A549 (cell line): Measurements from ENCODE around the gene SHF. TPM values are rescaled to one million over a fixed set of nuclear protein-coding genes. Genes with fewer than 3 reads are reported as not detected.

Experiments
- ATAC-seq, 2 experiments: fragments of 200-7000 bp in 1 of 2; fragments of >200 bp in 1 of 2; cut with Nextera tagmentation in 1 of 2; cut with Tn5 transposase in 1 of 2; 3 replicates each; pipeline versions ENCODE4 v1.8.0 to v1.9.1; 2018 to 2020; ENCODE audit warnings: mild to moderate bottlenecking in 1 of 2, moderate library complexity in 1 of 2
- CTCF ChIA-PET: fragments of 300-600 bp; sonication (Branson Sonifier 250); formaldehyde crosslinking; extraction: SDS; loops from one replicate; lab custom pipeline; 2021; ENCODE audit warnings: antibody characterized with exemption, inconsistent platforms; lab: Yijun Ruan, JAX
- POLR2A ChIA-PET: fragments of 350-600 bp; formaldehyde crosslinking; extraction: SDS; loops from one replicate; lab custom pipeline; 2021; ENCODE audit warnings: antibody characterized with exemption, inconsistent platforms; lab: Yijun Ruan, JAX
- DNase-seq, 2 experiments: peaks; one replicate each; pipeline versions ENCODE4 v3.0.0 to v3.0.0-alpha.2; 2011 to 2016; ENCODE audit warnings: low read depth in 1 of 2, low spot score in 1 of 2
- FAIRE-seq: peaks from 2 replicates; lab custom pipeline; 2011; peaks lifted over from hg19 to GRCh38; lab: Jason Lieb, UNC
- H3K27ac ChIP-seq, 2 experiments: fragments of >200 bp; sonication (Bioruptor Twin); formaldehyde crosslinking; 3 replicates each; pipeline ENCODE4 v1.5.1; 2016 to 2017
- H3K4me1 ChIP-seq: fragments of >200 bp; sonication (Bioruptor Twin); formaldehyde crosslinking; 3 replicates; pipeline ENCODE4 v1.6.1; 2016
- H3K4me2 ChIP-seq: fragments of >200 bp; sonication (Bioruptor Twin); formaldehyde crosslinking; 3 replicates; pipeline ENCODE4 v1.6.1; 2016
- H3K4me3 ChIP-seq: fragments of >200 bp; sonication (Bioruptor Twin); formaldehyde crosslinking; 3 replicates; pipeline ENCODE4 v1.5.1; 2016
- H3K9me3 ChIP-seq: fragments of >200 bp; sonication (Bioruptor Twin); formaldehyde crosslinking; 3 replicates; pipeline ENCODE4 v1.6.1; 2016
- CBX8 ChIP-seq: fragments of 200-600 bp; sonication (generic); IDR thresholded peaks from 2 replicates; pipeline ENCODE4 v1.6.1; 2016
- CHD2 ChIP-seq: fragments of 150-350 bp; IDR thresholded peaks from 2 replicates; pipeline ENCODE4 v1.6.1; 2014; ENCODE audit warnings: low read length; ENCODE audit not compliant: partially characterized antibody
- EHF ChIP-seq: fragments of 250-450 bp; sonication (Bioruptor Pico); IDR thresholded peaks from 2 replicates; pipeline ENCODE4 v1.5.0; 2020; ENCODE audit warnings: mild to moderate bottlenecking
- EP300 ChIP-seq, 2 experiments: fragments of >200 bp; sonication (Bioruptor Twin); formaldehyde crosslinking; IDR thresholded peaks; 2 replicates in 1 of 2; 3 replicates in 1 of 2; pipeline ENCODE4 v1.6.1; 2016 to 2017
- HDAC2 ChIP-seq: fragments of 200-600 bp; sonication (generic); IDR thresholded peaks from 2 replicates; pipeline ENCODE4 v1.6.1; 2016
- HOXA7 ChIP-seq: fragments of 250-450 bp; sonication (Bioruptor Pico); IDR thresholded peaks from 2 replicates; pipeline ENCODE4 v1.5.0; 2020; ENCODE audit warnings: mild to moderate bottlenecking, moderate library complexity
- HOXB13 ChIP-seq: fragments of 250-450 bp; sonication (Bioruptor Pico); IDR thresholded peaks from 2 replicates; pipeline ENCODE4 v1.5.0; 2020; ENCODE audit warnings: low read depth, mild to moderate bottlenecking, moderate library complexity
- HOXB5 ChIP-seq: fragments of 250-450 bp; sonication (Bioruptor Pico); IDR thresholded peaks from 2 replicates; pipeline ENCODE4 v1.5.0; 2020; ENCODE audit warnings: mild to moderate bottlenecking, moderate library complexity
- KDM1A ChIP-seq: fragments of 200-600 bp; sonication (generic); IDR thresholded peaks from 2 replicates; pipeline ENCODE4 v1.6.1; 2016; ENCODE audit warnings: low read depth, mild to moderate bottlenecking
- KDM5A ChIP-seq: fragments of 200-600 bp; sonication (generic); IDR thresholded peaks from 2 replicates; pipeline ENCODE4 v1.6.1; 2016; ENCODE audit warnings: antibody characterized with exemption, mild to moderate bottlenecking
- MAZ ChIP-seq: fragments of 150-350 bp; IDR thresholded peaks from 2 replicates; pipeline ENCODE4 v1.6.1; 2014; ENCODE audit warnings: antibody characterized with exemption, low read depth, low read length, borderline replicate concordance
- NFE2L2 ChIP-seq: fragments of 150-350 bp; conservative IDR thresholded peaks from 2 replicates; pipeline ENCODE4 v1.6.1; 2014; ENCODE audit warnings: low read length
- NPAS2 ChIP-seq: fragments of 250-450 bp; sonication (Bioruptor Pico); IDR thresholded peaks from 2 replicates; pipeline ENCODE4 v1.8.0; 2022; ENCODE audit warnings: mild to moderate bottlenecking, moderate library complexity, borderline replicate concordance
- NR3C1 ChIP-seq: fragments of >200 bp; sonication (Bioruptor Twin); formaldehyde crosslinking; IDR thresholded peaks from 3 replicates; pipeline ENCODE4 v1.6.1; 2017
- RAD21 ChIP-seq, 2 experiments: fragments of >200 bp in 1 of 2; sonication (Bioruptor Twin) in 1 of 2; formaldehyde crosslinking in 1 of 2; IDR thresholded peaks in 1 of 2; conservative IDR thresholded peaks in 1 of 2; 2 replicates in 1 of 2; 3 replicates in 1 of 2; pipeline ENCODE4 v1.6.1; 2012 to 2018; ENCODE audit warnings: inconsistent platforms in 1 of 2
- RARB ChIP-seq: fragments of 250-450 bp; sonication (Bioruptor Pico); IDR thresholded peaks from 2 replicates; pipeline ENCODE4 v1.8.0; 2021; ENCODE audit warnings: mild to moderate bottlenecking, moderate library complexity
- RNF2 ChIP-seq: fragments of 200-600 bp; sonication (generic); IDR thresholded peaks from 2 replicates; pipeline ENCODE4 v1.6.1; 2016; ENCODE audit warnings: low read depth, mild to moderate bottlenecking, antibody characterized with exemption, moderate library complexity, borderline replicate concordance
- SREBF2 ChIP-seq: fragments of 450-650 bp; IDR thresholded peaks from 2 replicates; pipeline ENCODE4 v1.6.1; 2014; ENCODE audit warnings: mild to moderate bottlenecking, moderate library complexity
- ZC3H11A ChIP-seq: fragments of 450-650 bp; IDR thresholded peaks from 2 replicates; pipeline ENCODE4 v1.6.1; 2014; ENCODE audit warnings: antibody characterized with exemption, mild to moderate bottlenecking
- ZNF302 ChIP-seq: fragments of 250-450 bp; sonication (Bioruptor Pico); IDR thresholded peaks from 2 replicates; pipeline ENCODE4 v1.9.0; 2021; ENCODE audit warnings: inconsistent platforms, mild to moderate bottlenecking, moderate library complexity
- WGBS: methylation state at CpG from one replicate; pipeline ENCODE4 v1.1.6; 2017; ENCODE audit errors: missing lambda C conversion rate; 5-methylcytosine and 5-hydroxymethylcytosine counted together
- polyA plus RNA-seq, 4 experiments: library from polyadenylated mRNA; depleted of rRNA in 3 of 4; stranded (reverse); fragments of >200 nt; fragmentation: RNase III in 1 of 4; extraction: RNeasy Plus Mini Kit Qiagen cat#74134 plus additional on column Dnase treatment in 1 of 4; gene quantifications; 2 replicates in 3 of 4; 3 replicates in 1 of 4; pipeline ENCODE4 v1.2.3, GENCODE V29; 2011 to 2017
- TF ChIP-seq, protein P1 (sequence below): fragments of 250-450 bp; sonication (Bioruptor Pico); IDR thresholded peaks from 2 replicates; pipeline ENCODE4 v1.5.0; 2020; ENCODE audit warnings: low read depth, mild to moderate bottlenecking, moderate library complexity
- TF ChIP-seq, protein P2 (sequence below): IDR thresholded peaks from 2 replicates; pipeline ENCODE4 v1.6.1; 2012

The SHF gene
- polyA plus RNA-seq, 2 of the 4 experiments (the other 2 are of a cell fraction): 0.36 to 0.85 TPM

DNA sequence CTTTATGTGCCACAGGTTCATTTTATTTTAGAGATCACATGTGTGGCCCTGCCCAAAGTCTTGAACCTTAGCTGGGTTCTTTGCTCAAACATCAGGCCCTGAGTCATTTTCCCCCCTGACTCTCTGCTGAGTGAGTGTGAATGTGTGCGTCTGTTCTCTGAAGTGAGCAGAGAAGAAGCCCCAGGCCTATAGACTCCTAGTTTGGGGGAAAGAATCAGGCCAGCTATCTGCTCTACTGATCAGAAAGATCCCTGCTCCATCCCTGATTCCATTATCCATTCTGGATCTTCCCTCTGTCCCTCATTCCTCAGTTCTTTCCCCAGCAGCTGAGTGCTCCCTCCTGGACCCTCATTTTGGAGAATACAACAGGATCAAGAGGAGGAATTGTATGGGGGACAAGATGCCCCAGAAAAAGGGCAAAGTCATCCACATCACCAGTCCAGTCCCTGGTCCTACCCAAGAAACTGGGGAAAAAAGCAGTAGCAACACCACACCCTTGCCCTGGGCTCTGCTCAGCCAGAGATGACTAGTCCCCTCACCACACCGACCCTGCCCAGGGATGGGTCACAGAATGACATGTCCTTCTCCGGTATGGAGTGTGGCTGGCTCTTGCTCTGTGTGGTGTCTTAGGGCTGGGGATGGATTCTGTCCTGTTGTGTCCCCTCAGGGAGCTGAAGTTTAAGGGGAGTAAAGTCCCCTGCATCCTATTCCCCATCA, 54.8 kb downstream of the SHF start:
- peak in 1 of 2 experiments; percentile 17; a peak in 2 of 6 replicates for ATAC-seq
- no peak overlapping the region for H3K4me3 ChIP-seq
- ChIA-PET CTCF (interaction anchor here (0.9 to 2.1 kb wide), 3 partner anchors 11 to 30 kb away, joined by 4 to 6 read pairs (median 5); no protein-coding TSS in a partner anchor), POLR2A (no interaction called here)
- no peaks in the 10 kb centered on the region for H3K4me1 ChIP-seq
- no peak for FAIRE-seq
- WGBS: 71% methylated on average over 3 of the region's 3 CpGs
- no peak overlapping the region for H3K27ac ChIP-seq
- no peak overlapping the region for H3K4me2 ChIP-seq
- no peak for DNase-seq
- no peak for TF ChIP-seq RARB (CRISPR knock-in tag)
- no peak for TF ChIP-seq ZNF302 (CRISPR knock-in tag)
- TF ChIP-seq, protein P1, sequence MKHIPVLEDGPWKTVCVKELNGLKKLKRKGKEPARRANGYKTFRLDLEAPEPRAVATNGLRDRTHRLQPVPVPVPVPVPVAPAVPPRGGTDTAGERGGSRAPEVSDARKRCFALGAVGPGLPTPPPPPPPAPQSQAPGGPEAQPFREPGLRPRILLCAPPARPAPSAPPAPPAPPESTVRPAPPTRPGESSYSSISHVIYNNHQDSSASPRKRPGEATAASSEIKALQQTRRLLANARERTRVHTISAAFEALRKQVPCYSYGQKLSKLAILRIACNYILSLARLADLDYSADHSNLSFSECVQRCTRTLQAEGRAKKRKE (CRISPR knock-in tag): no peak
- no peak for TF ChIP-seq HDAC2
- no peak for TF ChIP-seq KDM1A
- TF ChIP-seq NR3C1: no peak
- no peak for TF ChIP-seq MAZ
- TF ChIP-seq ZC3H11A: no peak
- TF ChIP-seq NPAS2 (CRISPR knock-in tag): no peak
- H3K9me3 ChIP-seq: no peaks in the 10 kb centered on the region

- Histone ChIP-seq H3K4me1 (no peaks in the 10 kb centered on the region), H3K27ac (no peak overlapping the region), H3K4me3 (no peak overlapping the region), H3K9me3 (no peaks in the 10 kb centered on the region), H3K4me2 (no peak overlapping the region)
- TF ChIP-seq HOXB5 (CRISPR knock-in tag) (no peak), EP300 (IDR thresholded peaks at IDR 0.05) (no peak), HOXA7 (CRISPR knock-in tag) (no peak), CHD2 (no peak), HOXB13 (CRISPR knock-in tag) (no peak), ZNF302 (CRISPR knock-in tag) (no peak), NFE2L2 (no peak), RARB (CRISPR knock-in tag) (no peak), ZC3H11A (no peak), RAD21 (conservative IDR thresholded peaks at IDR 0.05 in 1 of 2, IDR thresholded peaks at IDR 0.05 in 1 of 2) (no peak), EHF (CRISPR knock-in tag) (no peak), CBX8 (no peak), KDM5A (no peak), RNF2 (no peak), NR3C1 (no peak), SREBF2 (no peak)
- TF ChIP-seq, protein P2, sequence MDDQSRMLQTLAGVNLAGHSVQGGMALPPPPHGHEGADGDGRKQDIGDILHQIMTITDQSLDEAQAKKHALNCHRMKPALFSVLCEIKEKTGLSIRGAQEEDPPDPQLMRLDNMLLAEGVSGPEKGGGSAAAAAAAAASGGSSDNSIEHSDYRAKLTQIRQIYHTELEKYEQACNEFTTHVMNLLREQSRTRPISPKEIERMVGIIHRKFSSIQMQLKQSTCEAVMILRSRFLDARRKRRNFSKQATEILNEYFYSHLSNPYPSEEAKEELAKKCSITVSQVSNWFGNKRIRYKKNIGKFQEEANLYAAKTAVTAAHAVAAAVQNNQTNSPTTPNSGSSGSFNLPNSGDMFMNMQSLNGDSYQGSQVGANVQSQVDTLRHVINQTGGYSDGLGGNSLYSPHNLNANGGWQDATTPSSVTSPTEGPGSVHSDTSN: no peak
- DNase-seq: no peak
- no peak for ATAC-seq
- no peak for FAIRE-seq
- WGBS: 72% methylated on average over 3 of the region's 3 CpGs
- POLR2A ChIA-PET: no interaction called here
- CTCF ChIA-PET: interaction anchor here (0.9 kb wide), 1 partner anchor 9 kb away, joined by 3 read pairs; no protein-coding TSS in a partner anchor
Observed at GRCh38 chr15:45131510-45131909, 56.3 kb downstream of the SHF start.
